GM12878 (cell line): ENCODE results near the gene NOTCH1. TPM values are rescaled to one million over a fixed set of nuclear protein-coding genes. Genes with fewer than 3 reads are reported as not detected.

Experiments
- ATAC-seq: fragments of 200-7000 bp; cut with Tn5 transposase; 3 replicates; pipeline ENCODE4 v1.9.1; 2020; ENCODE audit warnings: mild to moderate bottlenecking, moderate library complexity
- Bru-seq: library from RNA; stranded (reverse); fragments of 400-500 nt; gene quantifications from one replicate; lab custom pipeline; 2021; lab: Mats Ljungman, UMichigan
- BruChase-seq, 2 experiments: library from RNA; stranded (reverse); fragments of 400-500 nt; gene quantifications; one replicate each; lab custom pipeline; 2021; lab: Mats Ljungman, UMichigan
- BruUV-seq: library from RNA; stranded (reverse); fragments of 400-500 nt; replicated peaks from 2 replicates; lab custom pipeline; 2021; lab: Mats Ljungman, UMichigan
- CTCF ChIA-PET: fragments of 300-600 bp; sonication (Branson Sonifier 250); formaldehyde crosslinking; extraction: SDS; loops from one replicate; lab custom pipeline; 2021; ENCODE audit warnings: inconsistent platforms; lab: Yijun Ruan, JAX
- POLR2A ChIA-PET: fragments of 350-600 bp; formaldehyde crosslinking; extraction: SDS; loops from one replicate; lab custom pipeline; 2021; ENCODE audit warnings: inconsistent platforms; lab: Charles Lee
- RAD21 ChIA-PET: fragments of 300-600 bp; sonication (Branson Sonifier 250); formaldehyde crosslinking; loops from one replicate; lab custom pipeline; 2023; ENCODE audit warnings: antibody characterized with exemption; ENCODE audit not compliant: unreplicated experiment; lab: Charles Lee
- SMC1A ChIA-PET: fragments of 300-600 bp; sonication (Branson Sonifier 250); formaldehyde crosslinking; loops from one replicate; lab custom pipeline; 2023; ENCODE audit not compliant: unreplicated experiment, uncharacterized antibody; lab: Charles Lee
- DNase-seq: peaks from one replicate; pipeline ENCODE4 v3.0.0-alpha.2; 2011; ENCODE audit warnings: low read depth, low spot score
- FAIRE-seq: peaks from 3 replicates; lab custom pipeline; 2011; peaks lifted over from hg19 to GRCh38; lab: Jason Lieb, UNC
- H2AFZ ChIP-seq: 2 replicates; pipeline ENCODE4 v1.6.0; 2011; ENCODE audit warnings: low read depth, low read length, control low read depth; ENCODE audit not compliant: control insufficient read depth
- H3K27ac ChIP-seq: 2 replicates; pipeline ENCODE4 v1.5.1; 2011; ENCODE audit warnings: control low read depth; ENCODE audit not compliant: control insufficient read depth, insufficient read depth
- H3K27me3 ChIP-seq, 2 experiments: replicated peaks in 1 of 2; 2 replicates each; pipeline versions ENCODE4 v1.6.0 to v1.6.1; 2011; ENCODE audit warnings: low read length in 1 of 2; ENCODE audit not compliant: control insufficient read depth in 2 of 2, insufficient read depth in 2 of 2
- H3K36me3 ChIP-seq, 2 experiments: 2 replicates each; pipeline ENCODE4 v1.5.1; 2011; ENCODE audit warnings: low read length in 1 of 2; ENCODE audit not compliant: control insufficient read depth in 2 of 2, insufficient read depth in 2 of 2
- H3K4me1 ChIP-seq: 2 replicates; pipeline ENCODE4 v1.6.1; 2011; ENCODE audit warnings: mild to moderate bottlenecking, low read length, moderate library complexity, mixed read lengths; ENCODE audit not compliant: control insufficient read depth, insufficient read depth
- H3K4me2 ChIP-seq: 2 replicates; pipeline ENCODE4 v1.6.0; 2011; ENCODE audit warnings: control low read depth; ENCODE audit not compliant: control insufficient read depth, insufficient read depth
- H3K4me3 ChIP-seq: fragments of 200-600 bp; sonication (generic); 2 replicates; pipeline ENCODE4 v1.5.1; 2016
- H3K79me2 ChIP-seq: 2 replicates; pipeline ENCODE4 v1.6.0; 2011; ENCODE audit warnings: low read length; ENCODE audit not compliant: control insufficient read depth, insufficient read depth
- H3K9ac ChIP-seq: 2 replicates; pipeline ENCODE4 v1.8.0; 2011; ENCODE audit warnings: low read length, control low read depth, mixed read lengths; ENCODE audit not compliant: control insufficient read depth, insufficient read depth
- H3K9me3 ChIP-seq: replicated peaks from 3 replicates; pipeline ENCODE4 v1.5.1; 2011; ENCODE audit warnings: mild to moderate bottlenecking, low read length; ENCODE audit not compliant: control insufficient read depth, insufficient read depth
- H4K20me1 ChIP-seq: 2 replicates; pipeline ENCODE4 v1.6.0; 2011; ENCODE audit not compliant: control insufficient read depth, insufficient read depth
- BCL11A ChIP-seq: IDR thresholded peaks from 2 replicates; pipeline ENCODE4 v1.6.1; 2011; ENCODE audit warnings: low read depth, low read length
- BCL3 ChIP-seq: IDR thresholded peaks from 2 replicates; pipeline ENCODE4 v1.6.1; 2011; ENCODE audit warnings: borderline replicate concordance, low read depth, mild to moderate bottlenecking, moderate library complexity, low read length; ENCODE audit not compliant: insufficient read depth, poor library complexity, severe bottlenecking
- CHD1 ChIP-seq: IDR thresholded peaks from 2 replicates; pipeline ENCODE4 v1.6.1; 2012; ENCODE audit warnings: low read depth, low read length, improper control_type of control experiment
- EGR1 ChIP-seq, 2 experiments: IDR thresholded peaks; 1 replicate in 1 of 2; 2 replicates in 1 of 2; pipeline ENCODE4 v1.6.1; 2011 to 2012; ENCODE audit warnings: low read depth in 2 of 2, low read length in 2 of 2, borderline replicate concordance in 1 of 2, mild to moderate bottlenecking in 1 of 2, moderate library complexity in 1 of 2
- IRF3 ChIP-seq: fragments of 450-650 bp; IDR thresholded peaks from 2 replicates; pipeline ENCODE4 v1.6.1; 2014; ENCODE audit warnings: mild to moderate bottlenecking
- JUNB ChIP-seq: IDR thresholded peaks from 2 replicates; pipeline ENCODE4 v1.6.1; 2016; ENCODE audit warnings: antibody characterized with exemption, mild to moderate bottlenecking
- RAD51 ChIP-seq: fragments of 450-650 bp; IDR thresholded peaks from 2 replicates; pipeline ENCODE4 v1.6.1; 2016; ENCODE audit warnings: moderate library complexity, mild to moderate bottlenecking, inconsistent platforms
- RUNX3 ChIP-seq: IDR thresholded peaks from 2 replicates; pipeline ENCODE4 v1.6.1; 2012; ENCODE audit warnings: low read length, inconsistent platforms
- SMARCA5 ChIP-seq: fragments of 450-650 bp; IDR thresholded peaks from 2 replicates; pipeline ENCODE4 v1.6.1; 2017; ENCODE audit warnings: mild to moderate bottlenecking
- SUPT20H ChIP-seq: IDR thresholded peaks from 2 replicates; pipeline ENCODE4 v1.6.1; 2011; ENCODE audit warnings: low read depth, mild to moderate bottlenecking, low read length, moderate library complexity, borderline replicate concordance; ENCODE audit not compliant: control insufficient read depth
- SUZ12 ChIP-seq: fragments of 200-600 bp; sonication (generic); IDR thresholded peaks from one replicate; pipeline ENCODE4 v1.6.1; 2018; ENCODE audit warnings: antibody characterized with exemption, mild to moderate bottlenecking; ENCODE audit not compliant: unreplicated experiment
- USF2 ChIP-seq: IDR thresholded peaks from 2 replicates; pipeline ENCODE4 v1.6.1; 2011; ENCODE audit warnings: low read depth, low read length, improper control_type of control experiment, borderline replicate concordance
- ZNF207 ChIP-seq: fragments of 450-650 bp; IDR thresholded peaks from 2 replicates; pipeline ENCODE4 v1.6.1; 2014; ENCODE audit warnings: antibody characterized with exemption, mild to moderate bottlenecking, borderline replicate concordance
- WGBS: methylation state at CpG from one replicate; pipeline ENCODE4 v1.1.6; 2016; ENCODE audit warnings: low lambda C conversion rate; ENCODE audit not compliant: insufficient replicate concordance, insufficient coverage; ENCODE audit errors: missing lambda C conversion rate; 5-methylcytosine and 5-hydroxymethylcytosine counted together
- in situ Hi-C: fragments of 300-500 bp; cut with MboI; formaldehyde crosslinking; loops from 9 replicates; pipeline ENCODE4 v1.14.3; 2018; ENCODE audit warnings: mixed read lengths
- intact Hi-C: fragments of 100-400 bp; cut with micrococcal nuclease; formaldehyde crosslinking; loops from one replicate; pipeline ENCODE4 v1.14.2; 2022; ENCODE audit not compliant: unreplicated experiment
- long read RNA-seq, 2 experiments: library from polyadenylated mRNA; unstranded; transcript quantifications; one replicate each; pipeline ENCODE4 v2.0.0, GENCODE V29; 2019 to 2020
- polyA minus RNA-seq, 3 experiments: library from RNA; depleted of rRNA, polyadenylated mRNA; stranded (reverse); fragments of >200 nt; gene quantifications; 2 replicates each; pipeline ENCODE4 v1.2.3, GENCODE V29; 2011
- polyA plus RNA-seq, 11 experiments: library from polyadenylated mRNA; depleted of rRNA in 4 of 11; unstranded in 6 of 11; stranded (reverse) in 5 of 11; fragments of >200 nt; fragmentation: Nextera tagmentation in 4 of 11; fragmentation: Illumina TruSeq in 1 of 11; extraction: Ambion mirVana in 4 of 11; extraction: Trizol in 1 of 11; gene quantifications; 1 replicate in 1 of 11; 2 replicates in 10 of 11; pipeline versions ENCODE4 v1.2.1 to v1.2.3, GENCODE V29; 2011 to 2016; ENCODE audit warnings: inconsistent platforms in 2 of 11, missing spikeins in 2 of 11, low read depth in 1 of 11
- total RNA-seq, 4 experiments: library from RNA; depleted of rRNA in 3 of 4; stranded (reverse); fragments of >200 nt in 3 of 4; fragmentation: Illumina TruSeq in 1 of 4; extraction: Trizol in 1 of 4; gene quantifications; 2 replicates each; pipeline versions ENCODE4 v1.2.1 to v1.2.3, GENCODE V29; 2013 to 2021

The NOTCH1 gene
- 114 and 132 TPM in 2 replicates for total RNA-seq (2013; cell fraction: nucleolus; rRNA removed)
- 6.9 and 9.7 TPM in 2 replicates for total RNA-seq (2014; rRNA removed)
- 1.8 and 2.5 TPM in 2 replicates for total RNA-seq (2014; rRNA removed; fragmentation: Illumina TruSeq; extraction: Trizol)
- total RNA-seq (2021): 38.6 and 40.0 TPM in 2 replicates
- 2.6 TPM for polyA plus RNA-seq (2011; ENCODE audit: low read depth)
- polyA plus RNA-seq (2011; rRNA removed): 1.4 TPM in 2 replicates
- 4.7 and 4.9 TPM in 2 replicates for polyA plus RNA-seq (2011; cell fraction: cytosol; rRNA removed)
- polyA plus RNA-seq (2011; cell fraction: nucleus; rRNA removed): 31.3 and 51.1 TPM in 2 replicates
- 7.3 and 8.7 TPM in 2 replicates for polyA plus RNA-seq (2012)
- 1.1 and 2.7 TPM in 2 replicates for polyA plus RNA-seq (2014; fragmentation: Illumina TruSeq; extraction: Trizol)
- polyA plus RNA-seq (2014; fragmentation: Nextera tagmentation; extraction: Ambion mirVana): under 1 TPM; 0.02 to 0.24 TPM
- 12.4 and 12.7 TPM in 2 replicates for polyA plus RNA-seq (2014; rRNA removed)
- 1 to 10 TPM; 4.7 to 6.8 TPM for polyA plus RNA-seq (2016; fragmentation: Nextera tagmentation; extraction: Ambion mirVana)
- polyA minus RNA-seq (2011; rRNA and poly(A)+ RNA removed): 4.2 and 12.3 TPM in 2 replicates
- 20.2 and 32.2 TPM in 2 replicates for polyA minus RNA-seq (2011; cell fraction: cytosol; rRNA and poly(A)+ RNA removed)
- polyA minus RNA-seq (2011; cell fraction: nucleus; rRNA and poly(A)+ RNA removed): 14.4 and 23.8 TPM in 2 replicates
- Bru-seq, nascent RNA: percentile 62 among the genes with signal in this experiment
- percentile 83 among the genes with signal in this experiment for BruChase-seq, experiment 1, labeled RNA remaining after a 6-hour chase
- percentile 76 among the genes with signal in this experiment for BruChase-seq, experiment 2, labeled RNA remaining after a 2-hour chase
- long read RNA-seq, experiment 1, partial matches to known transcripts: 1 of 4 reads
- long read RNA-seq, experiment 1, other reads (novel, unspliced or antisense): 3 of 4 reads
- long read RNA-seq, experiment 2, partial matches to known transcripts: 0 of 4 reads
- long read RNA-seq, experiment 2, other reads (novel, unspliced or antisense): 4 of 4 reads

GRCh38 chr9:136545965-136546696 is at the start of gene NOTCH1:
Gene NOTCH1, minus strand, starts transcription at chr9:136546048. Its CDS starts 262 bp downstream, at chr9:136545786.
- Histone ChIP-seq H3K9me3 (no peaks in the 10 kb centered on the region), H3K4me3 (peak within 1 kb of the TSS; percentile 99), H2AFZ (peak within 1 kb of the TSS; percentile 71), H3K9ac (peak within 1 kb of the TSS; percentile 86), H3K36me3 (peaks cover 0 to 4% of the 10 kb centered on the region in 2 experiments; a peak in 2 of 4 replicates), H3K27me3 (no peaks in the 10 kb centered on the region), H3K27ac (peak within 1 kb of the TSS; percentile 83), H3K79me2 (peaks cover 27% of the 10 kb centered on the region), H3K4me1 (peaks cover 37% of the 10 kb centered on the region), H4K20me1 (no peaks in the 10 kb centered on the region; the same call in 1 of the 2 replicates), H3K4me2 (peak within 1 kb of the TSS; percentile 94)
- BruUV-seq: no TSS peak
- ChIA-PET POLR2A (interaction anchor here (0.5 kb wide), 1 partner anchor 25 kb away, joined by 9 read pairs; no protein-coding TSS in a partner anchor), RAD21 (interaction anchor here (0.9 kb wide), 1 partner anchor 79 kb away, joined by 3 read pairs; no protein-coding TSS in a partner anchor), SMC1A (interaction anchor here (0.7 to 1.3 kb wide), 2 partner anchors 18 to 426 kb away, joined by 3 read pairs; no protein-coding TSS in a partner anchor), CTCF (no interaction called here)
- ATAC-seq (peak; percentile 83), DNase-seq (peak; percentile 80), FAIRE-seq (peak; percentile 79)
- intact Hi-C loops: loop anchor here (5.0 kb wide), 1 partner anchor 59 kb away; no protein-coding TSS in a partner anchor
- under 1% methylated on average over 63 of the region's 94 CpGs for WGBS
- in situ Hi-C loops: no loop called here
- TF ChIP-seq USF2: no peak
- 0 out of 2 replicates have a peak, but pooled peaks have one; percentile 40 for TF ChIP-seq SMARCA5
- TF ChIP-seq SUPT20H: no peak
- 0 out of 2 replicates have a peak, but pooled peaks have one; percentile 20 for TF ChIP-seq BCL11A
- TF ChIP-seq CHD1: no peak
- no peak for TF ChIP-seq JUNB
- TF ChIP-seq RAD51: no peak
- no peak for TF ChIP-seq BCL3
- TF ChIP-seq SUZ12: no peak
- TF ChIP-seq IRF3: no peak
- TF ChIP-seq EGR1 (IDR thresholded peaks at IDR 0.05; ENCODE audit: borderline replicate concordance in 1 of 2, low read depth in 2 of 2, low read length in 2 of 2): peak in 1 of 2 experiments; percentile 58; a peak in 2 of 3 replicates
- TF ChIP-seq ZNF207: 0 out of 2 replicates have a peak, but pooled peaks have one; percentile 50
- TF ChIP-seq RUNX3: peak; percentile 85
